PC-9 (cell line): ENCODE results near the gene GRAPL. TPM values are rescaled to one million over a fixed set of nuclear protein-coding genes. Genes with fewer than 3 reads are reported as not detected.
"Not testable (repeated sequence)": the region's sequence is repeated elsewhere in the genome, so short reads cannot be mapped to it uniquely, and the experiment has no call there.

Experiments
- BruUV-seq: library from RNA; stranded (reverse); fragments of 400-500 nt; replicated peaks from 2 replicates; lab custom pipeline; 2021; lab: Mats Ljungman, UMichigan
- CTCF ChIA-PET: fragments of 300-600 bp; sonication (Branson Sonifier 250); formaldehyde crosslinking; loops from one replicate; lab custom pipeline; 2022; ENCODE audit warnings: antibody characterized with exemption; lab: Charles Lee
- POLR2A ChIA-PET: fragments of 300-600 bp; sonication (Branson Sonifier 250); formaldehyde crosslinking; loops from one replicate; lab custom pipeline; 2022; ENCODE audit warnings: antibody characterized with exemption; ENCODE audit not compliant: unreplicated experiment; lab: Charles Lee
- DNase-seq, 2 experiments: peaks; one replicate each; pipeline versions ENCODE4 v3.0.0 to v3.0.0-alpha.2; 2015 to 2022; ENCODE audit warnings: mixed read lengths in 1 of 2
- H2AFZ ChIP-seq: fragments of 200-600 bp; sonication (generic); 2 replicates; pipeline ENCODE4 v1.8.1; 2017; ENCODE audit warnings: antibody characterized with exemption
- H3F3A ChIP-seq: fragments of 200-600 bp; sonication (generic); 2 replicates; pipeline ENCODE4 v1.8.1; 2017; ENCODE audit warnings: antibody characterized with exemption, mild to moderate bottlenecking, low read depth; ENCODE audit not compliant: insufficient read depth
- H3K27ac ChIP-seq: fragments of 200-600 bp; sonication (generic); 2 replicates; pipeline ENCODE4 v1.6.1; 2016; ENCODE audit warnings: mixed run types
- H3K27me3 ChIP-seq: fragments of 200-600 bp; sonication (generic); 2 replicates; pipeline ENCODE4 v1.6.1; 2016; ENCODE audit warnings: low read depth, mixed run types; ENCODE audit not compliant: insufficient read depth
- H3K36me3 ChIP-seq: fragments of 200-600 bp; sonication (generic); 2 replicates; pipeline ENCODE4 v1.6.1; 2016; ENCODE audit warnings: low read depth, mixed run types
- H3K4me1 ChIP-seq: fragments of 200-600 bp; sonication (generic); replicated peaks from 2 replicates; pipeline ENCODE4 v1.6.1; 2016; ENCODE audit warnings: mixed run types; ENCODE audit not compliant: insufficient read depth
- H3K4me2 ChIP-seq: fragments of 200-600 bp; sonication (generic); 2 replicates; pipeline ENCODE4 v1.6.1; 2017; ENCODE audit warnings: mixed run types
- H3K4me3 ChIP-seq: fragments of 200-600 bp; sonication (generic); 2 replicates; pipeline ENCODE4 v1.6.1; 2016; ENCODE audit warnings: mixed run types
- H3K79me2 ChIP-seq: fragments of 200-600 bp; sonication (generic); 2 replicates; pipeline ENCODE4 v1.6.1; 2017; ENCODE audit warnings: low read depth, mixed run types
- H3K9me2 ChIP-seq: fragments of 200-600 bp; sonication (generic); 2 replicates; pipeline ENCODE4 v1.8.1; 2017; ENCODE audit warnings: mild to moderate bottlenecking; ENCODE audit not compliant: insufficient read depth
- H3K9me3 ChIP-seq: fragments of 200-600 bp; sonication (generic); 2 replicates; pipeline ENCODE4 v1.8.1; 2016; ENCODE audit warnings: low read depth; ENCODE audit not compliant: insufficient read depth
- H4K20me1 ChIP-seq: fragments of 200-600 bp; sonication (generic); 2 replicates; pipeline ENCODE4 v1.8.1; 2017; ENCODE audit not compliant: insufficient read depth
- CTCF ChIP-seq: fragments of 200-600 bp; sonication (generic); conservative IDR thresholded peaks from 2 replicates; pipeline ENCODE4 v1.6.1; 2017; ENCODE audit warnings: mixed run types, antibody characterized with exemption, mild to moderate bottlenecking, moderate library complexity
- intact Hi-C: fragments of 100-400 bp; cut with micrococcal nuclease; formaldehyde crosslinking; loops from one replicate; pipeline ENCODE4 v1.10.0; 2022; ENCODE audit not compliant: unreplicated experiment
- total RNA-seq: library from RNA; stranded (reverse); gene quantifications from 2 replicates; pipeline ENCODE4 v1.2.3, GENCODE V29; 2021

Gene GRAPL
- total RNA-seq, 1 experiment from 2014 or later: 0.37 TPM

GRCh38 chr17:19196382-19197204 lies 69.2 kb downstream of the GRAPL start:
- TF ChIP-seq CTCF: peak; percentile 55
- H3K27ac ChIP-seq, H3K36me3 ChIP-seq, H3K4me1 ChIP-seq, POLR2A ChIA-PET, intact Hi-C loops, H2AFZ ChIP-seq, H3K79me2 ChIP-seq, H3K9me3 ChIP-seq, H3F3A ChIP-seq, H3K27me3 ChIP-seq, H3K9me2 ChIP-seq, H4K20me1 ChIP-seq, CTCF ChIA-PET: not testable (repeated sequence)
- BruUV-seq: TSS peak; percentile 95
- peak in 1 of 2 experiments; percentile 74 for DNase-seq
- H3K4me3 ChIP-seq: peak overlapping the region; percentile 57; the same call in 1 of the 2 replicates
- H3K4me2 ChIP-seq: peak overlapping the region; percentile 64

- H3K27me3 ChIP-seq, H3F3A ChIP-seq, H3K79me2 ChIP-seq, H3K4me2 ChIP-seq, POLR2A ChIA-PET, intact Hi-C loops, DNase-seq, H3K4me1 ChIP-seq, H3K27ac ChIP-seq, H3K9me2 ChIP-seq, H3K36me3 ChIP-seq, H2AFZ ChIP-seq, H3K4me3 ChIP-seq, H3K9me3 ChIP-seq, H4K20me1 ChIP-seq, CTCF ChIA-PET, BruUV-seq: not testable (repeated sequence)
Measured at GRCh38 chr17:19202448-19202847, 75.1 kb downstream of the GRAPL start.

GRCh38 chr17:19203429-19203828 lies 76.0 kb downstream of the GRAPL start:
- intact Hi-C loops, H3K4me2 ChIP-seq, DNase-seq, POLR2A ChIA-PET, H3F3A ChIP-seq, H3K9me3 ChIP-seq, H3K79me2 ChIP-seq, H4K20me1 ChIP-seq, H2AFZ ChIP-seq, H3K4me1 ChIP-seq, BruUV-seq, H3K27me3 ChIP-seq, H3K9me2 ChIP-seq, H3K27ac ChIP-seq, CTCF ChIA-PET, H3K4me3 ChIP-seq, H3K36me3 ChIP-seq: not testable (repeated sequence)

Other genes starting within 250 kb of the GRAPL start
- 0.08 and 0.17 TPM in 2 replicates for gene SLC5A10, start 175.4 kb upstream of the GRAPL start, total RNA-seq
- 30.2 and 30.4 TPM in 2 replicates for gene FAM83G, start 122.8 kb upstream of the GRAPL start, total RNA-seq
- gene GRAP, start 80.6 kb upstream of the GRAPL start, total RNA-seq: 0.48 and 0.93 TPM in 2 replicates
- gene EPN2, start 109.8 kb downstream of the GRAPL start, total RNA-seq: 113 TPM in 2 replicates
- gene B9D1, start 235.1 kb downstream of the GRAPL start, total RNA-seq: 40.2 and 58.7 TPM in 2 replicates